Amygdala (tissue), 56 donors: ENCODE data around the gene RAX.

Experiments
- DNase-seq, 56 donors: peaks; one replicate each; lab custom pipeline; 2025; lab: John Stamatoyannopoulos, UW

The RAX gene

GRCh38 chr18:59249199-59249774 is 24.0 kb downstream of the RAX start:
- peak in 24 of 56 donors; percentile 4 to 74 (median 28) for DNase-seq

DNA sequence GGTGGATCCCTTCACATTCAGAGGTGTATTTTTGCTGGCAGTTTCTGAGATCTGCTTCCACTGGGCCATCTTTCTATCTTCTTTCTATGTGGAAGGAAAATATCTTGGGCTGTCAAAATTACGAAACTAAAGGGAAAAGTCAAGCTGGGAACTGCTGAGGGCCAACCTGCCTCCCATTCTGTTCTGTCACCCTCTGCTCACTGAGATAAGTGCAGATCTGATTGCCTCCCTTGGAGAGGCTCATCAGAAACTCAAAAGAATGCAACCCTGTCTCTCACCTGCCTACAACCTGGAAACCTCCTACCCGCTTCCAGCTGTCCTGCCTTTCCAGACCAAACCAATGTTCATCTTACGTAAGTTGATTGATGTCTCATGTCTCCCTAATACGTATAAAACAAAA is 26.5 kb downstream of the RAX start:
- no peak for DNase-seq

DNA sequence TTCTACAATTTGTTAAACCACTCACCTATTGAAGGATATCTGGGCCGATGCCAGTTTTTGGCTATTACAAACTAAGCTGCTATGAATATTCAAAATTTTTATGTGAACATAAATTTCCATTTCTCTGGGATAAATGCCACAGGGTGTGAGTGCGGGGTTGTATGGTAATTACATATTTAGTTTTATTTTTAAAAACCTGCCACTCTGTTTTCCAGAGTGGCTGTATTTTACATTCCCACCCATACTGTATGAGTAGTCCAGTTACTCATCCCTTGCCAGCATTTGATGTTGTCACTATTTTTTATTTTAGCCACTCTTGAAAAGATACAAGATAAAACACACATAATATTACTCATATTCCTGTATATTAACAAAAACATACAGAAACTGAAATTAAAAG is 30.3 kb downstream of the RAX start:
- DNase-seq = no peak

DNA sequence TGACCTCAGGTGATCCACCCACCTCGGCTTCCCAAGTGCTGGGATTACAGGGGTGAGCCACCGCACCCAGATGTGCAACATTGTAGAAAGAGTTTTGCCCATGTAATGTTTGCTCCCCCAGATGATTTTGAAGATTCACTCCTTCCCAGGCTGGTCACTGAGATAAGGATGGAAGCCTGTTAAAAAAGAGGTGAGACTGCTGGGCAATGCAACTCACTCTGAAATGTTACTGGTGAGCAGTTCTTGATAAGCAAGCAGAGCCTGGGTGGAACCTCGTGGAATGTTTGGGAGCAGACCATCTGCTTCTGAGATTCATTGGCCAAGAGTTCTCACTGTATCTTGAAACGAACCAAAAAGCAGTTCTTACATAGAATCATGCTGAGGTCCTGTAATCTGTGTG is 33.6 kb downstream of the RAX start:
- DNase-seq = no peak

DNA sequence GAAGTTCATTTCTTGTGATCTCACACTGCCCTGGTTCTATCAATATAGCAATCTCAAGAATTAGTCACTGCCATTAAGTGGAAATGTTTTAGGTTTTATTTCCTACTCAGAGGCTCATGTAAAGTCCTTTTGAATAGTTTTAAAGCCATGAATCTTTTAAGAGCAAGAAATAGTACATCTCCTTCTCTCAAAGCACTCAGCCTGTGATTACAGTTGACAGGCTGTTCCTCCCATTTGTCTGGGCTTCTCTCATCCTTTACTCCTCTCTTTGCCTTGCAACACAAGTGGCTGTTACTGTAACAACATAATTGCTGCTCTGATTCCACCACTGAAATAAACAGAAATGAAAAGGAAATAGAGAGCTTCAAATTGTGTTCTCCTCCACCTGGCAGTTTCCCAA is 34.9 kb downstream of the RAX start:
- DNase-seq = no peak

DNA sequence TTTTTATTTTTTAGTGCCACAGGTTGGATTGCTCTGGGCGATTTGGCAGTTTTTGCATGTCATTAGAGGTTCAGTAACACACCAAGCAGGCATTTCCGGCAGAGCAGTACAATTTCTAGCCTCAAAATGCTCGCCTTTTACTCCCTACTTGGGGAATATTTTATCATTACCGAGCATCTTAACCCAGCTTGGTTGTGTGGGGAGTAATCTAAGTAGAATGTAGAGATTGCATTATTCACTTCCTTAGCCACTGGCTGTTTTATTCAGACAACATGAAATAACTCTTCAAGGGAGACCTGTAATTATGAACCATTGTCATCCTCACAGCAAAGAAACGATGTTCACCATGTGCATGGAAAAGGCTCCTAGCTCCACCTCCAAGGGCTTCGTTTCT is 40.2 kb downstream of the RAX start:
- DNase-seq = no peak

DNA sequence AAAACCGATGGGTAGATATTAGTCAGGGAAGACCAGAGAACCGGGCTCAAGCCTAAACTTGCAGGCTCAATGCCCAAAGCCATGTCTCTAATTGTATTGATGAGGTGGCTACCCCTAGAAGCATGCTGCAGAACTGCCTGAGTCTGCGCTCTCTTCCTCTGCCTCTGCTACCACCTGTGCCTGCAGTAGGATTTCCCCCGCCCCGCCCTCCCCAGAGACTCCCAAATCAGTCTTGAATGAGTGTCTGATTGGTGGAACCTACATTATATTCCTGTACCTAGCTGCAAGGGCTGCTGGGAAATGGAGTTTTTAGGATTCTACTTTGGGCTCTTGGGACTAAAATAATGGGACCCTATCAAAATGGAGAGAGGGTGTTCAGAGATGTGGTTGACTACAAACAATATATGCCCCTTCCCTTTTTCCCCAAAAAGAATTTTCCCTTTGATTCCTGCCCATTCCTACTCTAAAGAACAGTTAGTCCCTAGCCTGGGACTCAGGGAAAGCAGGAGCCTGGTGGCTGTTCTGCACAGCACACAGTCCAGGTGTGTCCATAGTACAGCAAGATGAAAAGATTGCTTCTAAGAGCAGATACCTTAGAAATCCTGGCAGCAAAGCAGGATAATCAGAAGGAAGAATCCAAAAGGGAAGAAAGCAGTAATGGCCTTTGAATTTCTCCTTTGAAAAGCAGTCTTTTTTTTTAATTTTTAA is 40.8 kb downstream of the RAX start:
- DNase-seq = no peak

GRCh38 chr18:59231877-59232276 is 41.4 kb downstream of the RAX start:
- DNase-seq = no peak

GRCh38 chr18:59231114-59231513 is 42.1 kb downstream of the RAX start:
- peak in 1 of 56 donors; percentile 13 for DNase-seq

DNA sequence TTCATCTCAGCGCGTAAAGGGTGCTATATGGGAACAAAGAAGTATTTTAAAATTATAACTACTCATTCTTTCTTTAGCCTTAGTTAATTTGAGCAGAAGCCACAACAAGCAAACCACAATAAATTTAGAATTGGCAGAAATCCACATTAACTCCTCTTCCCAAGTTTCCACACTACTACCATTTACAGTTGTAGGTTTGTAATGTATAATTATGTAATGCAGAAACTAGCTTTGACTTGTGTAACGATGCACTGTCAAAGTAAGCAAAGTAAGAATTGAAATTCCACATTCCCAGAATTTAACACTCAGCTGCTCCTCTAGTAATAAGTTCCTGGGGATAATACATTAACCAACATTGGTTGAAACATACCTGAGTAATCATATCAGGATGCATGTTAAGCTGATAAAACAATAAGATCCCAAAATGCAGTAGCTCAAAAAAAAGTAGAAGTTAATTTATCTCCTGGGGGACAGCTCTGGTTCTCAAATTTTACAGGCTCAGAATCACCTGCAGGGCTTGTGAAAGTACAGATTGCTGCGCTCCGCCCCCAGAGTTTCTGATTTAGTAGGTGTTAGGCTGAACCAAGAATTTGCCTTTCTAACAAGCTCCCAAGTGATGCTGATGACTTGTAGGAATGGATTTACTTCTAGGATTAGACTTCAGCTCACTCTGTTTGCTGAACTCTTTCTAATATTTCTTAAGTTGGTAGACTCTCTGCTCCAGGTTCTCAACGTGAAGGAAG is 43.4 kb downstream of the RAX start:
- DNase-seq = peak in 2 of 56 donors; percentile 7 to 11

DNA sequence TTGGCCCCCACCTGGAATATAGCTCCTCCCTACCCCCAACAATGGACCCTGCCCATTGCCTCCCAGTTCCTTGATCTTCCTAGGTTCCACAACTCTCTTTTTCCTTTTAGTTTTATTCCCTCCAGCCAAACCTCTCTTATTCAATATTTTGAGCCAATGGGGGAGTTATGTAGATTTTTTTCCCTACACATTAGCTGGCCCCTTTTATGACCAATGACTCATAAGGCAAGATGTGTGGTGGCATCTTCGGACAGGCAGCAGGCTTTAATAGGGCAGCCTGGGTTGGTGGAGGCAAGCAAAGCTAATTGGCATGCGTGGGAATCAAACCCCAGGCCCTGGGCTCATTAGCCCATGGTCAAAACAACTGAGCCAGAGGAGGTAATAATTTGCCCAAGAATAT is 44.1 kb downstream of the RAX start:
- no peak for DNase-seq

DNA sequence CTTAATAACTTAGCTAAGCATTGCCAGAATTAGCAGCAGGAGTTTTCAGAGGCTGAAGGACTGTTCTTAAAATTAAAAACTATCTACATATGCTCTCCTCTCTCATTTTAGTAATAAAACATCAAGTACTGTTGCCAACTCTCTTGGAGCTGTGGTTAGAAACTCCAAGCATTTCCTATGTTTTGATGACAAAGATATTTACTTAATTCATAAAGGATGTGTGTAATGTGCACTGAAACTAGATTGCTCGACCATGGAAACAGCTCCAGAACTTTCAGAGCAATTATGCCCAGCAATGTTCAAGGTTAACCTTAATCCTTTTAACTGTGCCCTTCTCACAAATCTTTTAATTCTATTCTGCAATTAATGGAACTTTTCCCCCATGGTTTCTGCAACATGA is 44.9 kb downstream of the RAX start:
- DNase-seq = no peak

DNA sequence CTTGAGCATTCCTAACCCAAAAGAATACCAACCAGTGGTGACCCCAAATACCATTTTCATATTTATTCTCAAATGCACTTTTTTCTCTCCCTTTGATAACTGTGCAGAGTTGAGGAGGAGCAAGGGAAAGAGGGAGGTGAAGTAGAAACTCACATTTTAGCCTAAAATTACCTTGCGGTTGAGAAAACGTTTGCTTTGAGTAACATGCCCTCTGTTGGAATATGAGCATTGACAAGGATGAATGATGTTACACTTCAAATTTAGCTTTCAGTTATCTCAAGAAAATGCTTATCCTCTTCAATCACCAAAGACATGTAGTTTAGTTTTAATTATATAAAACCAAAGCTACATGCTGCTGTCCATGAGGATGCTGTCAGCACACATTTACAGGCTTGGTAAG is 50.9 kb downstream of the RAX start:
- DNase-seq = no peak

DNA sequence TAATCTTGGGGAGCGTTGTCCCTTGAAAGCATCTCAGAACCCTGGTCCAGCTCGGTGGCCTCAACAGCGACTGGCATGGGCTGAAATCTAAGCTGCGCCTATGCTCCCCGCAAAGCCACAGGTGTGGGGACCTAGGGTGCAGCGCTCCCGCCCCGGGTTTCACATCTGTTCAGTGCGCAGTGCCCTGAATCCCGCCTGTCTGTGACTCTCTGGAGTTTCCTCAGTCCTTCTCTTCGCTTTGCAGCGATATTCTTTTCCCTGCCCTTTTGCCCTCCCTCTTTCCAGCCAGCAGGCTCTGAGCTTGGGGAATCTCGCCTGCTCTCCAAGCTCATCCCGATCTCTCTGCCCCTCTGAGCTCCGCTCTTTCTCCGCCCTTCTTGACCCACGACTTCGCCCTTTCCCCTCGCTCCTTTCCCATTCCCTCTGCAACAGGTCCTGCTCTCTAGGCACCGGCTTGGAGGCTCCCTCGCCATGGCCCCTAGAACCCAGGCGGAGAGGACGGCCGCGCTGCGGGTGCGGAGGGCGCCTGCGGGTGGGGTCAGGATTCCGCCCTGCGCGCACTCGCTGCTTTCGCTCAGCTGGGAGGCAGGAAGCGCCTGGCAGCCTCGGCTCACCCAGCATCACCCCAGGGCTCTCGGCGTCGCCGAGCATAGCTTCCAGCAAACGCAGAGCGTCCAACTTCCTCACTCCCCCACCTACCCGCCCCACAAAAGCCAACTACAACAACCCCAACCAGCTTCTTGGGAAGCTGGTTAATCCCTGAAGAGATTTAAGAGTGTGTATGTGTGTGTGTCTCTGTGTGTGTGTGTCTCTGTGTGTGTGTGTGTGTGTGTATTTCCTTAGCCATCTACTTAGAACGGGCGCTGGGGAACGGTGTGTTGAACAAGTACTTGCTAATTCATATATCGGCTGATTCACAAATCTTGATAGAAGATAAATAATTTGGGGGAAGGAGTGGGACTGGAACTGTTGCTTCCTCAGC is 52.2 kb downstream of the RAX start:
- DNase-seq = no peak

GRCh38 chr18:59220164-59220783 is 53.0 kb downstream of the RAX start:
- DNase-seq = no peak

GRCh38 chr18:59219672-59220163 is 53.5 kb downstream of the RAX start, which contains the start of gene GRP:
Gene GRP, plus strand, starts transcription at chr18:59220158. Its CDS starts 108 bp downstream, at chr18:59220266.
- DNase-seq = no peak

DNA sequence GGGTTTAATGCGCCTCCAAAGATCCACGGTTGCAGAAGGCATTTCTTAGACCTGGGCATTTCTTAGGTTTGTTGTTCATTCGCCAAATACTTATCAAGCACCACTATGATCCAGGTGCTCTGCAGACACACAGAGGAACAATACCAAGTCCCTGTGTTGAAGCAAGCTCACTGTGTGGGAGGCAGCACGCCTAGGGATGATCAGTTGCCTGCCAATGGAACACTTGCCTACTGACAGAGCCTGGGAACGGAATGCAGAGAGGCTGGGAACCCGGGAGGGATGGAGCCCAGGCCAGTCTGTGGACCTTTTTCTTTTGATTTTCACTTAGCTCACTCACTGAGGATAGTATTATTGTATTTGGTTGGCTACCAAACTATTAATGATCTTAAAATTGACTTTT is 55.2 kb downstream of the RAX start:
- DNase-seq = no peak
